Neural progenitor cell (in vitro differentiated cells): Measurements from ENCODE around the gene CKS2. TPM values are rescaled to one million over a fixed set of nuclear protein-coding genes. Genes with fewer than 3 reads are reported as not detected.

Experiments used
- DNase-seq: peaks from one replicate; pipeline ENCODE4 v3.0.0-alpha.2; 2016; ENCODE audit warnings: low spot score
- H2AFZ ChIP-seq: fragments of 200-600 bp; sonication (generic); replicated peaks from 2 replicates; pipeline ENCODE4 v1.6.1; 2016; ENCODE audit warnings: antibody characterized with exemption
- H3F3A ChIP-seq: fragments of 200-600 bp; sonication (generic); 2 replicates; pipeline ENCODE4 v1.6.1; 2016; ENCODE audit warnings: antibody characterized with exemption, low read depth
- H3K27ac ChIP-seq: fragments of 200-600 bp; sonication (generic); 2 replicates; pipeline ENCODE4 v1.5.1; 2016; ENCODE audit warnings: mild to moderate bottlenecking
- H3K27me3 ChIP-seq: fragments of 200-600 bp; sonication (generic); 2 replicates; pipeline ENCODE4 v1.6.1; 2016; ENCODE audit warnings: mild to moderate bottlenecking, moderate library complexity
- H3K36me3 ChIP-seq: fragments of 200-600 bp; sonication (generic); 2 replicates; pipeline ENCODE4 v1.5.1; 2016
- H3K4me1 ChIP-seq: fragments of 200-600 bp; sonication (generic); 2 replicates; pipeline ENCODE4 v1.6.1; 2016; ENCODE audit warnings: mixed run types
- H3K4me2 ChIP-seq: fragments of 200-600 bp; sonication (generic); 2 replicates; pipeline ENCODE4 v1.6.1; 2016
- H3K4me3 ChIP-seq: fragments of 200-600 bp; sonication (generic); 2 replicates; pipeline ENCODE4 v1.5.1; 2016
- H3K79me2 ChIP-seq: fragments of 200-600 bp; sonication (generic); 2 replicates; pipeline ENCODE4 v1.6.1; 2016; ENCODE audit warnings: low read depth
- H3K9ac ChIP-seq: fragments of 200-600 bp; sonication (generic); 2 replicates; pipeline ENCODE4 v1.6.1; 2016
- H3K9me3 ChIP-seq: fragments of 200-600 bp; sonication (generic); 2 replicates; pipeline ENCODE4 v1.5.1; 2016; ENCODE audit warnings: low read depth
- H4K20me1 ChIP-seq: fragments of 200-600 bp; sonication (generic); 2 replicates; pipeline ENCODE4 v1.6.1; 2016; ENCODE audit warnings: low read depth
- H3K27ac Mint-ChIP-seq: 3 replicates; pipeline ENCODE4 v1.8.0; 2021; ENCODE audit warnings: mixed read lengths
- H3K27me3 Mint-ChIP-seq: 2 replicates; pipeline ENCODE4 v1.8.0; 2022; ENCODE audit warnings: low read depth, mild to moderate bottlenecking, inconsistent platforms, moderate library complexity, mixed read lengths; ENCODE audit not compliant: insufficient read depth
- H3K36me3 Mint-ChIP-seq: 3 replicates; pipeline ENCODE4 v1.8.0; 2021; ENCODE audit warnings: mixed read lengths
- H3K4me1 Mint-ChIP-seq: 3 replicates; pipeline ENCODE4 v1.8.0; 2021; ENCODE audit warnings: mixed read lengths
- H3K4me3 Mint-ChIP-seq: 3 replicates; pipeline ENCODE4 v1.8.0; 2021; ENCODE audit warnings: mild to moderate bottlenecking, moderate library complexity, mixed read lengths
- H3K9me3 Mint-ChIP-seq: 3 replicates; pipeline ENCODE4 v1.8.0; 2020; ENCODE audit warnings: mixed read lengths
- CTCF ChIP-seq: fragments of 200-600 bp; sonication (generic); IDR thresholded peaks from 2 replicates; pipeline ENCODE4 v1.5.1; 2017; ENCODE audit warnings: antibody characterized with exemption, mild to moderate bottlenecking
- EZH2 ChIP-seq: fragments of 200-600 bp; sonication (generic); IDR thresholded peaks from 2 replicates; pipeline ENCODE4 v1.6.1; 2017; ENCODE audit warnings: antibody characterized with exemption, mild to moderate bottlenecking, moderate library complexity
- EZH2phosphoT487 ChIP-seq: fragments of 200-600 bp; sonication (generic); IDR thresholded peaks from 2 replicates; pipeline ENCODE4 v1.6.1; 2017; ENCODE audit warnings: antibody characterized with exemption
- total RNA-seq: library from RNA; depleted of rRNA; stranded (reverse); fragments of >200 nt; gene quantifications from 2 replicates; pipeline ENCODE4 v1.2.3, GENCODE V29; 2015; ENCODE audit warnings: low replicate concordance

Gene CKS2
- total RNA-seq, 1 donor from 2014 or later: 741 TPM

GRCh38 chr9:89354471-89354870 is 43.5 kb downstream of the CKS2 start:
- no peaks in the 10 kb centered on the region for H3K9me3 Mint-ChIP-seq
- H3K4me2 ChIP-seq: no peak overlapping the region

GRCh38 chr9:89356782-89357181 is 45.8 kb downstream of the CKS2 start:
- Histone ChIP-seq H3K27ac (no peak overlapping the region), H3K27me3 (no peaks in the 10 kb centered on the region), H3F3A (peaks cover 14% of the 10 kb centered on the region), H3K4me1 (peaks cover 17% of the 10 kb centered on the region), H3K36me3 (peaks cover 4% of the 10 kb centered on the region), H3K79me2 (no peaks in the 10 kb centered on the region), H3K9me3 (no peaks in the 10 kb centered on the region), H3K9ac (no peak overlapping the region), H2AFZ (no peak overlapping the region), H4K20me1 (peaks cover 16% of the 10 kb centered on the region), H3K4me2 (no peak overlapping the region), H3K4me3 (no peak overlapping the region)
- Mint-ChIP-seq H3K4me1 (peaks cover 29% of the 10 kb centered on the region), H3K27ac (no peak overlapping the region), H3K4me3 (no peak overlapping the region), H3K9me3 (no peaks in the 10 kb centered on the region), H3K36me3 (peaks cover 39% of the 10 kb centered on the region), H3K27me3 (peaks cover 2% of the 10 kb centered on the region)
- TF ChIP-seq CTCF: no peak
- TF ChIP-seq EZH2phosphoT487: no peak
- no peak for TF ChIP-seq EZH2
- DNase-seq: no peak

More at GRCh38 chr9:89354471-89354870, 43.5 kb downstream of the CKS2 start:
- Histone ChIP-seq H3K4me1 (peaks cover 4% of the 10 kb centered on the region), H3K9me3 (no peaks in the 10 kb centered on the region), H3K9ac (no peak overlapping the region), H2AFZ (no peak overlapping the region), H4K20me1 (peaks cover 6% of the 10 kb centered on the region), H3K27ac (no peak overlapping the region), H3K27me3 (no peaks in the 10 kb centered on the region), H3K36me3 (peaks cover 4% of the 10 kb centered on the region), H3K79me2 (no peaks in the 10 kb centered on the region), H3F3A (peaks cover 5% of the 10 kb centered on the region), H3K4me3 (no peak overlapping the region)
- no peak for TF ChIP-seq EZH2phosphoT487
- no peak for TF ChIP-seq CTCF
- no peak for TF ChIP-seq EZH2
- Mint-ChIP-seq H3K4me3 (no peak overlapping the region), H3K27ac (no peak overlapping the region), H3K27me3 (no peaks in the 10 kb centered on the region), H3K4me1 (peaks cover 11% of the 10 kb centered on the region), H3K36me3 (peaks cover 42% of the 10 kb centered on the region)
- DNase-seq: no peak

- Histone ChIP-seq H3K27me3 (no peaks in the 10 kb centered on the region), H3K36me3 (peaks cover 2% of the 10 kb centered on the region), H3K4me2 (no peak overlapping the region), H4K20me1 (peaks cover 16% of the 10 kb centered on the region), H3K79me2 (no peaks in the 10 kb centered on the region), H3K4me1 (peaks cover 17% of the 10 kb centered on the region), H3K9me3 (no peaks in the 10 kb centered on the region), H3K9ac (no peak overlapping the region), H2AFZ (no peak overlapping the region), H3K27ac (no peak overlapping the region), H3K4me3 (no peak overlapping the region), H3F3A (peaks cover 14% of the 10 kb centered on the region)
- peaks cover 29% of the 10 kb centered on the region for H3K4me1 Mint-ChIP-seq
- H3K9me3 Mint-ChIP-seq: no peaks in the 10 kb centered on the region
- H3K4me3 Mint-ChIP-seq: no peak overlapping the region
- no peak for TF ChIP-seq EZH2
- TF ChIP-seq EZH2phosphoT487: no peak
- no peak for TF ChIP-seq CTCF
- H3K36me3 Mint-ChIP-seq: peaks cover 35% of the 10 kb centered on the region
- no peak overlapping the region for H3K27ac Mint-ChIP-seq
- H3K27me3 Mint-ChIP-seq: peaks cover 2% of the 10 kb centered on the region
- no peak for DNase-seq
Observed at GRCh38 chr9:89357331-89358197, 46.6 kb downstream of the CKS2 start.
